Measurements from ENCODE around the gene FAM216B. TPM values are rescaled to one million over a fixed set of nuclear protein-coding genes. Genes with fewer than 3 reads are reported as not detected.

Gene FAM216B
- total RNA-seq, 1 donor from 2014 or later, result not detected

DNA sequence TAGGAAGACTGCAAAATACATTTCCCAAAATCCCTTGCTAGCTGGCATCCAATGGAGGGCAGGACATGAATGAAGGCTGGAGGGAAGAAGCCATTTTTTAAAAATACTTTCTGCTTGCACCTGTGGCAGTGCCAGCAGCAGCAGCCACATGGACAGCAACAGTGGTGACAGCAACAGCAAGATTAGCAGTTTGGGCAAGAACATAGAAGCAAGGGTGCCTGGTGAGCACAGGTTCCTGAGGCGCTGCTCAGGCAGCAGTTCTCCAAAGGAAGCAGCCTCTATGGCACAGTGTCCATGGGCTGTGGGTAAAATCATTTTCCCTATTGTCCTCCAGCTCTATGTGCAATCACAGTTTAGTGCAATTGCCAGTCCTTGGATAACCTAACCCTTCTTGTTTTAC, 1.3 kb upstream of the FAM216B start:
- no peaks in the 10 kb centered on the region for H3K27me3 ChIP-seq (ENCODE audit: control insufficient read depth, insufficient read depth, low read length)
- no peaks in the 10 kb centered on the region for H3K36me3 ChIP-seq (ENCODE audit: control insufficient read depth, insufficient read depth, low read length)
- TF ChIP-seq, protein P1, sequence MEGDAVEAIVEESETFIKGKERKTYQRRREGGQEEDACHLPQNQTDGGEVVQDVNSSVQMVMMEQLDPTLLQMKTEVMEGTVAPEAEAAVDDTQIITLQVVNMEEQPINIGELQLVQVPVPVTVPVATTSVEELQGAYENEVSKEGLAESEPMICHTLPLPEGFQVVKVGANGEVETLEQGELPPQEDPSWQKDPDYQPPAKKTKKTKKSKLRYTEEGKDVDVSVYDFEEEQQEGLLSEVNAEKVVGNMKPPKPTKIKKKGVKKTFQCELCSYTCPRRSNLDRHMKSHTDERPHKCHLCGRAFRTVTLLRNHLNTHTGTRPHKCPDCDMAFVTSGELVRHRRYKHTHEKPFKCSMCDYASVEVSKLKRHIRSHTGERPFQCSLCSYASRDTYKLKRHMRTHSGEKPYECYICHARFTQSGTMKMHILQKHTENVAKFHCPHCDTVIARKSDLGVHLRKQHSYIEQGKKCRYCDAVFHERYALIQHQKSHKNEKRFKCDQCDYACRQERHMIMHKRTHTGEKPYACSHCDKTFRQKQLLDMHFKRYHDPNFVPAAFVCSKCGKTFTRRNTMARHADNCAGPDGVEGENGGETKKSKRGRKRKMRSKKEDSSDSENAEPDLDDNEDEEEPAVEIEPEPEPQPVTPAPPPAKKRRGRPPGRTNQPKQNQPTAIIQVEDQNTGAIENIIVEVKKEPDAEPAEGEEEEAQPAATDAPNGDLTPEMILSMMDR (IDR thresholded peaks at IDR 0.05; ENCODE audit: insufficient read depth, low read length, poor library complexity, severe bottlenecking), result no peak
- DNase-seq (ENCODE audit: low read depth), result no peak
- no peak overlapping the region for H3K4me3 ChIP-seq (ENCODE audit: low read depth, low read length)

DNA sequence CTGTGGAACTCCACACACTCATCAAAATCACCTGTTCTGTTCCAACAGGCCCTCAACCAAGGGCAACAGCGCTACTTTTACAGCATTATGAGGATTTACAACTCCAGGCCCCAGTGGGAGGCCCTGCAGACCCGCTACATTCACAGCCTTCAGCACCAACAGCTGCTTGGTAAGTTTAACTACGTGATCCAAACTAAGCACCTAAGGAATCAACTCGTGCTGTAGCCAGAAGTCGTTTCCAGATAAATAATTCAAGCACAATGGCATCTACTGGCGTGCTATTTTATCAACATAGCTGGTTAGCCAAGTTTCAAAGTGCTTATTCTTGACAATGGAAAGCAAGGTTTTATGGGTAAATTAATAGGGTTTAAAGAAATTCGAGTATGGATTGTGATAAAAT, 5.3 kb downstream of the FAM216B start:
- TF ChIP-seq, protein P1 (IDR thresholded peaks at IDR 0.05; ENCODE audit: insufficient read depth, low read length, poor library complexity, severe bottlenecking), result no peak
- Histone ChIP-seq H3K27me3 (ENCODE audit: control insufficient read depth, insufficient read depth, low read length) (no peaks in the 10 kb centered on the region), H3K36me3 (ENCODE audit: control insufficient read depth, insufficient read depth, low read length) (no peaks in the 10 kb centered on the region), H3K4me3 (ENCODE audit: low read depth, low read length) (no peak overlapping the region)
- no peak for DNase-seq (ENCODE audit: low read depth)

DNA sequence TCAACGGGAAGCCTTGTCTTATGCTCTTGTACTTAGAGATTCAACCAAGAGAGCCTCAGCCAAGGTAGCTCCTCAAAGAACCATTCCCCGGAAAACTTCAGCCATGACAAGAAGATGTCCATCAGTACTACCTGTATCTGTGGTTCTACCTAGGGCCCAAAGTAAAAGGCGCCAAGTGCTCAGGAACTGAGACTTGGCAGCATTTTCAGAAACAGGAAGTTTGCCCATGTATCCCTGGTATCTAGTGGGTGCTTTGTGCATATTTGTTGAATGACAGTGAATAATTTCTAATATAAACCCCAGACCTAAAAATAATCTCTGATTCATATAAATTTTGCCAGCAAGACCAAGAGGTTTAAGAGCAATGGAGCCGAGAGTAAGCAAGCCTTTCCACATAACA, 7.2 kb downstream of the FAM216B start:
- Histone ChIP-seq H3K36me3 (ENCODE audit: control insufficient read depth, insufficient read depth, low read length) (no peaks in the 10 kb centered on the region), H3K27me3 (ENCODE audit: control insufficient read depth, insufficient read depth, low read length) (no peaks in the 10 kb centered on the region), H3K4me3 (ENCODE audit: low read depth, low read length) (no peak overlapping the region)
- no peak for DNase-seq (ENCODE audit: low read depth)
- TF ChIP-seq, protein P1 (IDR thresholded peaks at IDR 0.05; ENCODE audit: insufficient read depth, low read length, poor library complexity, severe bottlenecking), result no peak

DNA sequence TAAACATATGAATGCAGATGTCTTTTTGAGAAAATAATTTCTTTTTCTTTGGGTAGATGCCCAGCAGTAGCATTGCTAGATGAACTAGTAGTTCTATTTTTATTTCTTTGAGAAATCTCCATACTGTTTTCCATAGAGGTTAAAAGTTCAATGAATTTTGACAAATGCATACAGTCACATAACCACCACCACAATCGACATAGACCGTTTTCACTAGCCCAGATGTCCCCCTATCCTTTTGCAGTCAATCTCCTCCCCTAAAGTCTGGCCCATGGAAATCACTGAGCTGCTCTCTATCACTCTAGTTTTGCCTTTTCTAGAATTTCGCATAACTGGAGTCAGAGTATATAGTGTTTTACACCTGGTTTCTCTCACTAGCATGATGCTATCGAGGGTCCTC, 10.8 kb downstream of the FAM216B start:
- Histone ChIP-seq H3K36me3 (ENCODE audit: control insufficient read depth, insufficient read depth, low read length) (no peaks in the 10 kb centered on the region), H3K4me3 (ENCODE audit: low read depth, low read length) (no peak overlapping the region), H3K27me3 (ENCODE audit: control insufficient read depth, insufficient read depth, low read length) (no peaks in the 10 kb centered on the region)
- DNase-seq (ENCODE audit: low read depth), result no peak
- TF ChIP-seq, protein P1 (IDR thresholded peaks at IDR 0.05; ENCODE audit: insufficient read depth, low read length, poor library complexity, severe bottlenecking), result no peak

DNA sequence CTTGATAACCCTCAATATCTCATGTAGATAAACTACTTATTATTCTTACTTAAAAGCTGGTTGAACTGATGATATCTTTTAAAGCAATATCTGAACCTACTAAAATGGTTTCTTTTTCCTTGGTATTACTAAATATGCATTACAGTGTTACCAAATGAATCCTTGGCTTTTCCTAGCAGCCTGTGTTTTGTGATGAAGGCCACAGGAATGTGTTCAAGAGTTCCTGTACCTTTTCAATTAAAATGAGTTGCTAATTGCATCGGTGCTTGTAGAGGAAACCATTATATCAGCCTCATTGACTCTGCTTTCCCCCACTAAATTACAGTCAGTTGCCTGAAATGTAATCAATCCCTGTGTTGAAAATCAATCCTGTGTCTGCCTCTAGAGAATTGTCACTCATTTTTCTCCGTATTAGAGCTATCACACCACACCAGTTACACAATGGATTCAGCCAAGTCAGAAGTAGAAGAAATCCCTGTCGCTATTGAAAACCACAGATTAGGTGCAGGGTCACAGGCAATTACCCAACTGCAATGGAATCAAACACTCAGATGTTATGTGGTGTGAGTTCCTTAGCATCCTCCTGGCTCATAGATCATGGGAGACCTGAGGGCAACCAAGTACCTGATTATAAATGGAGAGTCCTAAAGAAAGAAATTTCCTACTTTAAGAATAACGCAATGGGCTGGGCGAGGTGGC, 13.3 kb downstream of the FAM216B start:
- no peak overlapping the region for H3K4me3 ChIP-seq (ENCODE audit: low read depth, low read length)
- H3K27me3 ChIP-seq (ENCODE audit: control insufficient read depth, insufficient read depth, low read length), result no peaks in the 10 kb centered on the region
- no peak for DNase-seq (ENCODE audit: low read depth)
- TF ChIP-seq, protein P1 (IDR thresholded peaks at IDR 0.05; ENCODE audit: insufficient read depth, low read length, poor library complexity, severe bottlenecking), result no peak
- H3K36me3 ChIP-seq (ENCODE audit: control insufficient read depth, insufficient read depth, low read length), result no peaks in the 10 kb centered on the region

DNA sequence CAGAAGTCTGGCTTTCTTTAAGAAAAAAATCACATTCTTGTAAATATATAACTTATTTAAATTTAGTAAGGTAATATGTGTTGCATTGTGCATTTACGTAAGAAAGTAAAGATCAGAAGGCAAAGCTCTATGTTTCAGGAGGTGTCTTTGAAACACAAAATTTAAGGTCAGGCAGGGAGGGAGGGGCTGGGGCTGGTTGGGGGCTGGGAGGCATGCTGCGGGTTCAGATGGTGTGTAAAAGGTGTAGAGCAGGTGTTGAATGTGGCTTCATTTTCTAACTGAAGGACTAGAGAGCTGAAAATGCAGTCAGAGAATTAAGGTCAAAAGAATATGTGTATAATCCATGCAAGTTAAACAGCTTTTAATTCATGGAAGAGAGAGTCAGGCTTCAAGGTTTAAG, 14.3 kb downstream of the FAM216B start:
- Histone ChIP-seq H3K4me3 (ENCODE audit: low read depth, low read length) (no peak overlapping the region), H3K27me3 (ENCODE audit: control insufficient read depth, insufficient read depth, low read length) (no peaks in the 10 kb centered on the region), H3K36me3 (ENCODE audit: control insufficient read depth, insufficient read depth, low read length) (no peaks in the 10 kb centered on the region)
- no peak for DNase-seq (ENCODE audit: low read depth)
- TF ChIP-seq, protein P1 (IDR thresholded peaks at IDR 0.05; ENCODE audit: insufficient read depth, low read length, poor library complexity, severe bottlenecking), result no peak

All from kidney epithelial cell (primary cell).